Chondrocyte (in vitro differentiated cells): ENCODE measurements around the gene TRNT1. TPM values are rescaled to one million over a fixed set of nuclear protein-coding genes. Genes with fewer than 3 reads are reported as not detected.

Experiments
- DNase-seq: peaks from one replicate; pipeline ENCODE4 v3.0.0; 2021; ENCODE audit warnings: mixed read lengths, low spot score
- H3K27ac Mint-ChIP-seq: one replicate; pipeline ENCODE4 v1.8.0; 2021; ENCODE audit warnings: mild to moderate bottlenecking, moderate library complexity, mixed read lengths; ENCODE audit not compliant: unreplicated experiment
- H3K27me3 Mint-ChIP-seq: 2 replicates; pipeline ENCODE4 v1.8.0; 2021; ENCODE audit warnings: low read depth, mixed read lengths
- H3K36me3 Mint-ChIP-seq: 2 replicates; pipeline ENCODE4 v1.8.0; 2021; ENCODE audit warnings: low read depth, mixed read lengths
- H3K4me1 Mint-ChIP-seq: 2 replicates; pipeline ENCODE4 v1.8.0; 2021; ENCODE audit warnings: low read depth, mild to moderate bottlenecking, mixed read lengths
- H3K4me3 Mint-ChIP-seq: one replicate; pipeline ENCODE4 v1.8.0; 2021; ENCODE audit warnings: mild to moderate bottlenecking, moderate library complexity, mixed read lengths; ENCODE audit not compliant: unreplicated experiment
- H3K9me3 Mint-ChIP-seq: 2 replicates; pipeline ENCODE4 v1.8.0; 2021; ENCODE audit warnings: low read depth, mixed read lengths
- CTCF ChIP-seq: fragments of 200-600 bp; sonication (generic); IDR thresholded peaks from 2 replicates; pipeline ENCODE4 v1.5.0; 2021; ENCODE audit warnings: antibody characterized with exemption, mild to moderate bottlenecking, moderate library complexity
- total RNA-seq: library from RNA; stranded (reverse); gene quantifications from 3 replicates; pipeline ENCODE4 v1.2.1, GENCODE V29; 2021

Gene TRNT1
- total RNA-seq, 1 donor from 2014 or later = 24.4 TPM

- TF ChIP-seq CTCF = no peak
- no peaks in the 10 kb centered on the region for H3K27me3 Mint-ChIP-seq
- no peak for DNase-seq
- no peak overlapping the region for H3K27ac Mint-ChIP-seq
- H3K36me3 Mint-ChIP-seq = no peaks in the 10 kb centered on the region
- no peak overlapping the region for H3K4me3 Mint-ChIP-seq
- no peaks in the 10 kb centered on the region for H3K9me3 Mint-ChIP-seq
- H3K4me1 Mint-ChIP-seq = no peaks in the 10 kb centered on the region
These were observed 41.9 kb upstream of the TRNT1 start for GRCh38 chr3:3084890-3085289.

GRCh38 chr3:3085782-3086181 lies 41.0 kb upstream of the TRNT1 start:
- no peak for TF ChIP-seq CTCF
- Mint-ChIP-seq H3K4me3 (no peak overlapping the region), H3K27ac (no peak overlapping the region), H3K36me3 (no peaks in the 10 kb centered on the region), H3K27me3 (no peaks in the 10 kb centered on the region), H3K9me3 (no peaks in the 10 kb centered on the region), H3K4me1 (no peaks in the 10 kb centered on the region)
- DNase-seq = no peak

GRCh38 chr3:3086239-3086638 lies 40.5 kb upstream of the TRNT1 start:
- no peak for TF ChIP-seq CTCF
- no peak overlapping the region for H3K27ac Mint-ChIP-seq
- H3K4me1 Mint-ChIP-seq = no peaks in the 10 kb centered on the region
- H3K27me3 Mint-ChIP-seq = no peaks in the 10 kb centered on the region
- no peaks in the 10 kb centered on the region for H3K36me3 Mint-ChIP-seq
- no peak overlapping the region for H3K4me3 Mint-ChIP-seq
- H3K9me3 Mint-ChIP-seq = no peaks in the 10 kb centered on the region
- DNase-seq = no peak

- Mint-ChIP-seq H3K4me3 (no peak overlapping the region), H3K27ac (no peak overlapping the region), H3K9me3 (no peaks in the 10 kb centered on the region), H3K27me3 (no peaks in the 10 kb centered on the region), H3K36me3 (no peaks in the 10 kb centered on the region), H3K4me1 (no peaks in the 10 kb centered on the region)
- no peak for DNase-seq
- no peak for TF ChIP-seq CTCF
These were observed 39.5 kb upstream of the TRNT1 start for GRCh38 chr3:3087279-3087678.

GRCh38 chr3:3087716-3088465 lies 38.8 kb upstream of the TRNT1 start:
- Mint-ChIP-seq H3K27me3 (no peaks in the 10 kb centered on the region), H3K27ac (no peak overlapping the region), H3K36me3 (no peaks in the 10 kb centered on the region), H3K4me1 (no peaks in the 10 kb centered on the region), H3K4me3 (no peak overlapping the region), H3K9me3 (no peaks in the 10 kb centered on the region)
- no peak for TF ChIP-seq CTCF
- no peak for DNase-seq
